Sigmoid colon (tissue), 7 donors: ENCODE data around the gene ABCA13. TPM values are rescaled to one million over a fixed set of nuclear protein-coding genes. Genes with fewer than 3 reads are reported as not detected.

Experiments used
- DNase-seq: peaks from one replicate; pipeline ENCODE4 v3.0.0-alpha.2; 2019
- H3K27ac ChIP-seq, 4 donors: fragments of 200-600 bp; sonication (generic); one replicate each; pipeline ENCODE4 v1.5.1; 2016 to 2019; ENCODE audit warnings: mild to moderate bottlenecking in 1 of 4
- H3K27me3 ChIP-seq, 3 donors: fragments of 200-600 bp; sonication (generic); one replicate each; pipeline ENCODE4 v1.5.1; 2019; ENCODE audit warnings: mild to moderate bottlenecking in 1 of 3
- H3K36me3 ChIP-seq, 4 donors: fragments of 200-600 bp; sonication (generic); one replicate each; pipeline ENCODE4 v1.5.1; 2016 to 2019
- H3K4me1 ChIP-seq, 4 donors: fragments of 200-600 bp; sonication (generic); one replicate each; pipeline ENCODE4 v1.5.1; 2017 to 2019
- H3K4me3 ChIP-seq, 4 donors: fragments of 200-600 bp; sonication (generic); one replicate each; pipeline ENCODE4 v1.5.1; 2017 to 2019; ENCODE audit warnings: mild to moderate bottlenecking in 2 of 4, moderate library complexity in 1 of 4
- H3K9me3 ChIP-seq, 4 donors: fragments of 200-600 bp in 3 of 4; sonication (generic) in 3 of 4; one replicate each; pipeline versions ENCODE4 v1.5.1 to v1.6.1; 2013 to 2019
- CTCF ChIP-seq, 4 experiments: fragments of 450-650 bp in 3 of 4; fragments of 200-600 bp in 1 of 4; IDR thresholded peaks; one replicate each; pipeline ENCODE4 v1.5.1; 2016 to 2019; ENCODE audit warnings: antibody characterized with exemption in 4 of 4, mild to moderate bottlenecking in 3 of 4, moderate library complexity in 2 of 4
- EP300 ChIP-seq, 4 donors: sonication (generic); formaldehyde crosslinking; IDR thresholded peaks; one replicate each; pipeline ENCODE4 v1.6.1; 2017; ENCODE audit warnings: antibody characterized with exemption in 4 of 4
- POLR2A ChIP-seq, 2 donors: fragments of 450-650 bp; IDR thresholded peaks; one replicate each; pipeline ENCODE4 v1.6.1; 2016; ENCODE audit warnings: antibody characterized with exemption in 2 of 2, mild to moderate bottlenecking in 2 of 2, moderate library complexity in 2 of 2
- POLR2AphosphoS5 ChIP-seq, 4 donors: sonication (generic); formaldehyde crosslinking; IDR thresholded peaks; one replicate each; pipeline ENCODE4 v1.6.1; 2017; ENCODE audit warnings: antibody characterized with exemption in 4 of 4
- WGBS, 2 donors: extraction: QIAGEN DNeasy Blood & Tissue Kit; methylation state at CpG; one replicate each; pipeline ENCODE4 v1.1.7; 2013; 5-methylcytosine and 5-hydroxymethylcytosine counted together
- intact Hi-C: fragments of 100-400 bp; cut with DNase I; formaldehyde crosslinking; loops from one replicate; pipeline ENCODE4 v1.15.1; 2023
- polyA plus RNA-seq, 3 donors: library from polyadenylated mRNA; stranded (reverse); fragments of 200-250 nt; gene quantifications; one replicate each; pipeline ENCODE4 v1.2.3, GENCODE V29; 2013
- total RNA-seq, 4 donors: library from RNA; depleted of rRNA; stranded (reverse); fragments of >200 nt; gene quantifications; one replicate each; pipeline ENCODE4 v1.1.0, GENCODE V29; 2016
- donor health status: healthy with polysubstance abuse.
- donor health status: Bipolar disorder and iron deficiency.
- donor health status: healthy.

Gene ABCA13
- total and polyA plus RNA-seq, 7 donors: under 0.01 to 0.71 (median 0.14) TPM; not detected in 2

- no peak overlapping the region for H3K27ac ChIP-seq
- no peaks in the 10 kb centered on the region for H3K27me3 ChIP-seq
- no peak for DNase-seq
- TF ChIP-seq POLR2AphosphoS5 (IDR thresholded peaks at IDR 0.05) (no peak), EP300 (IDR thresholded peaks at IDR 0.05) (no peak), POLR2A (IDR thresholded peaks at IDR 0.05) (no peak), CTCF (IDR thresholded peaks at IDR 0.05) (no peak)
- no peaks in the 10 kb centered on the region for H3K36me3 ChIP-seq
- no peaks in the 10 kb centered on the region for H3K4me1 ChIP-seq
- intact Hi-C loops: no loop called here
- no peak overlapping the region for H3K4me3 ChIP-seq
- no peaks in the 10 kb centered on the region for H3K9me3 ChIP-seq
- WGBS, 2 donors: 70 to 74% methylated on average over 6 of the region's 6 CpGs
Measured at GRCh38 chr7:48473205-48473865, 302.1 kb downstream of the ABCA13 start.

GRCh38 chr7:48481235-48481634 is 310.0 kb downstream of the ABCA13 start:
- H3K4me3 ChIP-seq: no peak overlapping the region
- no peaks in the 10 kb centered on the region for H3K27me3 ChIP-seq
- H3K4me1 ChIP-seq: no peaks in the 10 kb centered on the region
- no peaks in the 10 kb centered on the region for H3K9me3 ChIP-seq
- 59 to 69% methylated on average over 3 of the region's 3 CpGs for WGBS, 2 donors
- no peak for DNase-seq
- no peaks in the 10 kb centered on the region for H3K36me3 ChIP-seq
- no peak for TF ChIP-seq CTCF (IDR thresholded peaks at IDR 0.05)
- TF ChIP-seq POLR2AphosphoS5 (IDR thresholded peaks at IDR 0.05): no peak
- no peak for TF ChIP-seq POLR2A (IDR thresholded peaks at IDR 0.05)
- no peak for TF ChIP-seq EP300 (IDR thresholded peaks at IDR 0.05)
- intact Hi-C loops: no loop called here
- H3K27ac ChIP-seq: no peak overlapping the region

GRCh38 chr7:48497521-48497920 is 326.3 kb downstream of the ABCA13 start:
- intact Hi-C loops: no loop called here
- Histone ChIP-seq H3K27ac (no peak overlapping the region), H3K4me3 (no peak overlapping the region), H3K9me3 (no peaks in the 10 kb centered on the region), H3K27me3 (no peaks in the 10 kb centered on the region), H3K4me1 (no peaks in the 10 kb centered on the region), H3K36me3 (no peaks in the 10 kb centered on the region)
- TF ChIP-seq POLR2AphosphoS5 (IDR thresholded peaks at IDR 0.05) (no peak), POLR2A (IDR thresholded peaks at IDR 0.05) (no peak), EP300 (IDR thresholded peaks at IDR 0.05) (no peak), CTCF (IDR thresholded peaks at IDR 0.05) (no peak)
- WGBS, 2 donors: 82 to 83% methylated on average over 3 of the region's 3 CpGs
- no peak for DNase-seq

- H3K9me3 ChIP-seq: no peaks in the 10 kb centered on the region
- no peaks in the 10 kb centered on the region for H3K27me3 ChIP-seq
- no peak for DNase-seq
- TF ChIP-seq EP300 (IDR thresholded peaks at IDR 0.05): no peak
- no peak for TF ChIP-seq POLR2A (IDR thresholded peaks at IDR 0.05)
- TF ChIP-seq POLR2AphosphoS5 (IDR thresholded peaks at IDR 0.05): no peak
- TF ChIP-seq CTCF (IDR thresholded peaks at IDR 0.05): no peak
- no peaks in the 10 kb centered on the region for H3K4me1 ChIP-seq
- no peaks in the 10 kb centered on the region for H3K36me3 ChIP-seq
- intact Hi-C loops: no loop called here
- H3K4me3 ChIP-seq: no peak overlapping the region
- no peak overlapping the region for H3K27ac ChIP-seq
- WGBS, 2 donors: 63 to 71% methylated on average over 4 of the region's 4 CpGs
Measured at GRCh38 chr7:48502021-48502420, 330.8 kb downstream of the ABCA13 start.

- Histone ChIP-seq H3K27ac (no peak overlapping the region), H3K9me3 (peaks cover 0 to 2% (median 0%) of the 10 kb centered on the region in 4 donors), H3K4me3 (no peak overlapping the region), H3K4me1 (no peaks in the 10 kb centered on the region), H3K27me3 (no peaks in the 10 kb centered on the region), H3K36me3 (no peaks in the 10 kb centered on the region)
- WGBS, 2 donors: 72 to 93% methylated on average over 6 of the region's 6 CpGs
- no peak for TF ChIP-seq POLR2A (IDR thresholded peaks at IDR 0.05)
- no peak for TF ChIP-seq POLR2AphosphoS5 (IDR thresholded peaks at IDR 0.05)
- no peak for TF ChIP-seq CTCF (IDR thresholded peaks at IDR 0.05)
- no peak for TF ChIP-seq EP300 (IDR thresholded peaks at IDR 0.05)
- intact Hi-C loops: no loop called here
- no peak for DNase-seq
Measured at GRCh38 chr7:48505051-48505450, 333.8 kb downstream of the ABCA13 start.
